Natural killer cell treated with Interleukin-12 subunit alpha and Interleukin-12 subunit beta and Interleukin-15 and Interleukin-18, amount 100 ng/mL, for 72 hours (primary cell): ENCODE measurements around the gene TCEA3. TPM values are rescaled to one million over a fixed set of nuclear protein-coding genes. Genes with fewer than 3 reads are reported as not detected.

ENCODE experiments used
- ATAC-seq, 2 donors: fragments of 150-1000 bp; cut with Tn5 transposase in 1 of 2; sonication (Bioruptor Pico), chemical (Tn5 transposase) in 1 of 2; 2 replicates each; pipeline ENCODE4 v1.10.0; 2021
- DNase-seq: peaks from one replicate; pipeline ENCODE4 v3.0.0; 2022; ENCODE audit warnings: low spot score
- H3K27ac Mint-ChIP-seq, 2 donors: 1 replicate in 1 of 2; 2 replicates in 1 of 2; pipeline ENCODE4 v1.8.0; 2022; ENCODE audit warnings: mixed read lengths in 2 of 2, mild to moderate bottlenecking in 1 of 2, moderate library complexity in 1 of 2
- H3K27me3 Mint-ChIP-seq, 2 donors: 1 replicate in 1 of 2; 2 replicates in 1 of 2; pipeline ENCODE4 v1.8.0; 2022; ENCODE audit warnings: mixed read lengths in 2 of 2
- H3K36me3 Mint-ChIP-seq: one replicate; pipeline ENCODE4 v1.8.0; 2022; ENCODE audit warnings: mixed read lengths
- H3K4me1 Mint-ChIP-seq, 2 donors: 1 replicate in 1 of 2; 2 replicates in 1 of 2; pipeline ENCODE4 v1.8.0; 2022; ENCODE audit warnings: low read depth in 2 of 2, mixed read lengths in 2 of 2, mild to moderate bottlenecking in 1 of 2
- H3K4me3 Mint-ChIP-seq: one replicate; pipeline ENCODE4 v1.8.0; 2022; ENCODE audit warnings: mixed read lengths
- H3K9me3 Mint-ChIP-seq: 2 replicates; pipeline ENCODE4 v1.8.0; 2022; ENCODE audit warnings: mixed read lengths
- total RNA-seq, 2 donors: library from RNA; stranded (reverse); gene quantifications; one replicate each; pipeline ENCODE4 v1.2.3, GENCODE V29; 2022

The TCEA3 gene
- total RNA-seq, 2 donors from 2014 or later, result 0.31 TPM; not detected in 1

- DNase-seq (no peak), ATAC-seq (no peak)
- H3K4me1 Mint-ChIP-seq, result peaks cover 8 to 12% of the 10 kb centered on the region in 2 donors
- no peak overlapping the region for H3K4me3 Mint-ChIP-seq
- no peaks in the 10 kb centered on the region for H3K27me3 Mint-ChIP-seq
- H3K27ac Mint-ChIP-seq, result no peak overlapping the region
- H3K36me3 Mint-ChIP-seq, result no peaks in the 10 kb centered on the region
- no peaks in the 10 kb centered on the region for H3K9me3 Mint-ChIP-seq
These were observed 22.1 kb downstream of the TCEA3 start for GRCh38 chr1:23402286-23403037.

GRCh38 chr1:23401313-23401712, 23.2 kb downstream of the TCEA3 start:
- peaks cover 8 to 12% of the 10 kb centered on the region in 2 donors for H3K4me1 Mint-ChIP-seq
- H3K9me3 Mint-ChIP-seq, result no peaks in the 10 kb centered on the region
- H3K36me3 Mint-ChIP-seq, result no peaks in the 10 kb centered on the region
- H3K4me3 Mint-ChIP-seq, result no peak overlapping the region
- no peaks in the 10 kb centered on the region for H3K27me3 Mint-ChIP-seq
- no peak for DNase-seq
- ATAC-seq, result no peak
- no peak overlapping the region for H3K27ac Mint-ChIP-seq

DNA sequence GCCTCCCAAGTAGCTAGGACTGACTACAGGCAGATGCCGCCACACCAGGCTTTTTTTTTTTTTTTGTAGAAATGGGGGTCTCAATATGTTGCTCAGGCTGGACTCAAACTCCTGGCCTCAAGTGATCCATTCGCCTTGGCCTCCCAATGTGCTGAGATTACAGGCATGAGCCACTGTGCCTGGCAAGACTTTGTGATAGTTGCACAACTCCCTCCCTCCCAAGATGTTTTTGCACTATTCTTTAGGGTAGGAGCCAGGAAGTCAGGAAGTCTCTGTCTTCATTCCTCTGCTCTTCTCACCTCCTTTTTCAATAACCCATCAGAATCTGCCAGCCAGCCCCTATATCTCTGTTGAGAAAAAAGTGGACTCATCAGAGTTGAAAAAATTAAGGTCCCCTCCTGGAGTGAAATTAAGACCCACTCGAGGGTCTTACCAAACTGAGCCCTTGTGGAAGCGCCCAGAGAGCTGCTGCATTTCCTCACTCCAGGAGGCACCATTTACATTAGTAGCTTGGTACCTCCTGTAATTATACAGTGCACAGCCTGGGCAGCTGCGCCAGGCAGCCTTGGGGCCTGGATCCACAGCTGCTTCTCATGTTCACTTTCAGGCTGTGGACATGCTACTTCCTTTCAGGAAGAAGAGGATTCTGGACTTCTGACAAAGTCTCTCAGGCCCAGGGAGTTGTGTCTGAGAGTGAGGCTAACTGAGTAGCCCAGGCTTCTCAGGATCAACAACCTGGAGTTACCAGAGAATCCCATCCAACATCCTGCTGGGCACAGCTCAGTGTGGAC, 24.0 kb downstream of the TCEA3 start:
- H3K27ac Mint-ChIP-seq, result no peak overlapping the region
- H3K27me3 Mint-ChIP-seq, result no peaks in the 10 kb centered on the region
- no peak overlapping the region for H3K4me3 Mint-ChIP-seq
- H3K36me3 Mint-ChIP-seq, result no peaks in the 10 kb centered on the region
- no peak for DNase-seq
- peaks cover 8 to 12% of the 10 kb centered on the region in 2 donors for H3K4me1 Mint-ChIP-seq
- ATAC-seq, result no peak
- H3K9me3 Mint-ChIP-seq, result no peaks in the 10 kb centered on the region

- no peak overlapping the region for H3K27ac Mint-ChIP-seq
- H3K27me3 Mint-ChIP-seq, result no peaks in the 10 kb centered on the region
- no peak overlapping the region for H3K4me3 Mint-ChIP-seq
- peaks cover 6 to 10% of the 10 kb centered on the region in 2 donors for H3K4me1 Mint-ChIP-seq
- ATAC-seq, result no peak
- no peak for DNase-seq
- H3K36me3 Mint-ChIP-seq, result no peaks in the 10 kb centered on the region
- no peaks in the 10 kb centered on the region for H3K9me3 Mint-ChIP-seq
These were observed 25.3 kb downstream of the TCEA3 start for GRCh38 chr1:23399229-23399628.

DNA sequence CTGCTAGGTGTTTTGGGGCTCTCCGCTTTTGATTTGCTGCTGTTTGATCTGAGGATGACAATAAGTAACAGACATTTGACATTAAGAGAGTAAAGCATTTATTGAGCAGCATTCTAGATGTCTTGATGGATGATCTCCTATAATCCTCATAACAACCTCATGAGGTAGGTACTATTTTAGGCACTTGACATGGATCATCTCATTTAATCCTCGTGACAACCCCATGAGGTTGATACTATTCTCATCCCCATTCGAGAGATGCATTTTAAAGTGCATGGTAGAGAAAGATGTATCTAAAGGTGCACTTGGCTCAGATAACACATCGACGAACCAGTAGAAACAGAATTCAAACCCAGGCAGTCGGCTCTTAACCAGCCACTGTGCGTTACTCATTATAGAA, 26.6 kb downstream of the TCEA3 start:
- DNase-seq (no peak), ATAC-seq (no peak)
- Mint-ChIP-seq H3K4me3 (no peak overlapping the region), H3K27me3 (no peaks in the 10 kb centered on the region), H3K9me3 (no peaks in the 10 kb centered on the region), H3K4me1 (peaks cover 0 to under 1% of the 10 kb centered on the region in 2 donors), H3K36me3 (no peaks in the 10 kb centered on the region), H3K27ac (no peak overlapping the region)

DNA sequence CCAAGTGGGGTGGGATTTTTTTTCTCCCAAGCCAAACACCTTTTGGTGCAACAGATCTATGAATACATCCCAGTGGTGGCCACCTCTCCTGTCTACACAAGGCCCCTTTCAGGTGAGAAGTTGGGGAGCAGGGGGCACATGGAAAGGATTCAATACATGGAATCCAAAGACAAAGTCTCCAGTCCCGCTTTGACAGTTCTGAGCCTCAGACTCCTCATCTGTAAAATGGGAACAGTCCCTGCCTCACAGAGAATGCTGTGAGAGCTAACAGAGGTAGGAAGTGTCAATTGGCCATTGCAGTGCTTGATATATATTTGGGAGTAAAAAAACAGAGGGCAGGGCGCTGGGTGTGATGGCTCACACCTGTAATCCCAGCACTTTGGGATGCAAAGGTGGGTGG, 28.2 kb downstream of the TCEA3 start:
- H3K4me3 Mint-ChIP-seq, result no peak overlapping the region
- H3K4me1 Mint-ChIP-seq, result no peaks in the 10 kb centered on the region
- H3K27ac Mint-ChIP-seq, result no peak overlapping the region
- no peaks in the 10 kb centered on the region for H3K9me3 Mint-ChIP-seq
- ATAC-seq (no peak), DNase-seq (no peak)
- no peaks in the 10 kb centered on the region for H3K27me3 Mint-ChIP-seq
- no peaks in the 10 kb centered on the region for H3K36me3 Mint-ChIP-seq

- Mint-ChIP-seq H3K27ac (no peak overlapping the region), H3K36me3 (no peaks in the 10 kb centered on the region), H3K27me3 (no peaks in the 10 kb centered on the region), H3K4me1 (no peaks in the 10 kb centered on the region), H3K4me3 (no peak overlapping the region), H3K9me3 (no peaks in the 10 kb centered on the region)
- DNase-seq (no peak), ATAC-seq (no peak)
These were observed 28.7 kb downstream of the TCEA3 start for GRCh38 chr1:23395849-23396248.

GRCh38 chr1:23395154-23395724, 29.3 kb downstream of the TCEA3 start:
- no peak overlapping the region for H3K27ac Mint-ChIP-seq
- DNase-seq (no peak), ATAC-seq (no peak)
- no peaks in the 10 kb centered on the region for H3K4me1 Mint-ChIP-seq
- no peaks in the 10 kb centered on the region for H3K36me3 Mint-ChIP-seq
- H3K4me3 Mint-ChIP-seq, result no peak overlapping the region
- H3K9me3 Mint-ChIP-seq, result no peaks in the 10 kb centered on the region
- H3K27me3 Mint-ChIP-seq, result no peaks in the 10 kb centered on the region

GRCh38 chr1:23394684-23395083, 29.9 kb downstream of the TCEA3 start:
- Mint-ChIP-seq H3K9me3 (no peaks in the 10 kb centered on the region), H3K4me3 (no peak overlapping the region), H3K27me3 (peaks cover 0 to 3% of the 10 kb centered on the region in 2 donors), H3K4me1 (no peaks in the 10 kb centered on the region), H3K27ac (no peak overlapping the region), H3K36me3 (no peaks in the 10 kb centered on the region)
- DNase-seq, result no peak
- no peak for ATAC-seq

DNA sequence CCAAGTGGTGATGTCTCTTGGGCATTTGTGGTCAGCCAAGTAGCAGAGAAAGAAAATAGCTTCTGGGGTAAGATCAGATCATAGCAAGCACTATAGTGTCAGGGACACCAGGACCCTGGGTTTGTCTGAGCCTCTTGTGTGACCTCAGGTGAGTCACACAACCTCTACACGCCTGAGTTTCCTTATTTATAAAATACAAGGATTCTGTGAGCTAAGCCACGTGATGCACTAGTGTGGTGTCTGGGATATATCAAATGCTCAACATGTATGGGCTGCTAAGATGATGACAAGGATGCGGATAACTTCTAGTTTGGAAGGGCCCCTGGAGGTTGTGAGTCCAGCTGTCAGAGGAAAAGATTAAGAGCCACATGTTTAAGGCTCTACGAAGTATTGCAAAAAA, 30.4 kb downstream of the TCEA3 start:
- peaks cover 0 to 3% of the 10 kb centered on the region in 2 donors for H3K27me3 Mint-ChIP-seq
- ATAC-seq, result no peak
- no peaks in the 10 kb centered on the region for H3K9me3 Mint-ChIP-seq
- H3K4me3 Mint-ChIP-seq, result no peak overlapping the region
- no peak overlapping the region for H3K27ac Mint-ChIP-seq
- no peaks in the 10 kb centered on the region for H3K36me3 Mint-ChIP-seq
- H3K4me1 Mint-ChIP-seq, result no peaks in the 10 kb centered on the region
- no peak for DNase-seq

DNA sequence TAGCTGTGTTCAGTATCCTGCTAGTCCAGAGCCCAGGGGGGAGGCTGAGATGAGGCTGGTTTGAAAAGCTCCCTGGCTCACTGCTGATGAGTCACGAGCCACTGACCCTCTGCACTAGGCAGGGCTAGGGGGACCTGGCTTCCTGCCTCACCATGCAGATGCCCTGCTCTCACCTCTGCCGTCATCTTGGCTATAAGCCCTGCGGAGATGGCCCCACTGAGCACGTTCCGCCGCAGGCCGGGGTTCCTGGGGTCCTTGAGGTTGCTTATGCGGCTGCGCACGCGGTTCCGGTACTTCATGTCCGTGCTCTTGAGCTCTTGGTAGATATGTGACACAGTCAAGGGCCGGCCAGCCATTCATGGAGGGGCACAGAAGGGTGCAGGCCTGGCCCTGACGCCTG, 30.8 kb downstream of the TCEA3 start:
- Mint-ChIP-seq H3K4me1 (no peaks in the 10 kb centered on the region), H3K27ac (no peak overlapping the region), H3K4me3 (no peak overlapping the region), H3K9me3 (no peaks in the 10 kb centered on the region), H3K36me3 (no peaks in the 10 kb centered on the region), H3K27me3 (peaks cover 0 to 3% of the 10 kb centered on the region in 2 donors)
- no peak for DNase-seq
- ATAC-seq, result no peak

- H3K36me3 Mint-ChIP-seq, result no peaks in the 10 kb centered on the region
- no peaks in the 10 kb centered on the region for H3K9me3 Mint-ChIP-seq
- DNase-seq (no peak), ATAC-seq (peak in 1 of 2 donors; percentile 56)
- H3K27ac Mint-ChIP-seq, result no peak overlapping the region
- H3K4me3 Mint-ChIP-seq, result no peak overlapping the region
- peaks cover 0 to 3% of the 10 kb centered on the region in 2 donors for H3K27me3 Mint-ChIP-seq
- no peaks in the 10 kb centered on the region for H3K4me1 Mint-ChIP-seq
These were observed 32.3 kb downstream of the TCEA3 start for GRCh38 chr1:23392125-23392855.

GRCh38 chr1:23389837-23390321, 34.7 kb downstream of the TCEA3 start:
- Mint-ChIP-seq H3K27me3 (peaks cover 0 to 5% of the 10 kb centered on the region in 2 donors), H3K27ac (no peak overlapping the region), H3K36me3 (no peaks in the 10 kb centered on the region), H3K4me1 (no peaks in the 10 kb centered on the region), H3K9me3 (no peaks in the 10 kb centered on the region), H3K4me3 (no peak overlapping the region)
- DNase-seq (no peak), ATAC-seq (no peak)
